ENCODE measurements around the gene CIB2.

The CIB2 gene

DNA sequence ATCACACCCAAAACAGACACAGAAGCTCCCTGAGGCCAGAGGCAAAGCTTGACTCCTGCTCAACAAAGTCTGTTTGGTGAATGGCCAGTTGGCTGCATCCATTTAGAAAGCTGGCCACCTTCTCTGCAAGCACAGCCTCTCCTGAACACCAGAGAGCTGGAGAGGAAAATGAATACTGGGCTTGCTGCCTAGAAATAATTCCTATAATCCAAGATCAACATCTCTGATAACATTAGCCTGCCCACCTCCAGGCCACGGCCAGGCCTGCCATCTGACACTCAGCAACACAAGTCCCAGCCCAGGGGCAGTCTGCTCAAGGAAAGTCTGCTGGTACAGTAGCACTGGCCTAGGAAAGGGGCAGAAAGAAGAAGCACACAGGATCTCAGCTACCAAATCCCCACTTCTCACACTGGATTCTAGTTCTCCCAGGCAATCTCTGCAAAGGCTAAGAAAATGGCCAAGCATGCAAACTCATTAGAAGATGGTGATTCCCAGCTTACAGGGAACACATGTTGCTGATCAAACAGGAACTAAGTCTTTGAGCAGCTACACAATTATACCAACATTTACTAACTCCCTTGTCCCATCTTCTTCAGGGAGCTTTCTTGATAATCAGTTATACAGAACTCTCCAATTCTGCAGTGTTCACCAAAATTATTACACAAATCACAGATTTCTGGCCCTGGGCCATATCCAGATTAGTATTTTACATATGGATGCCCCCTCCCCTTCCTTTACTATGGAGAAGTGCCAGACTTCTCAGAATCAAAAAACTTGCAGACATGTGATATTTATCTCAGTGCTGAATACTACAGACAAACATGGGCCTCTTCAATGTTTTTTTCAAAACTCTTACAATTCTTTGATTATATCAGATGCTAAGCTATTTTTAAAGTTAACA is 63.7 kb downstream of the CIB2 start:
- H3K4me3 ChIP-seq (replicated peaks; ENCODE audit: low read depth, low read length): no peak overlapping the region
- TF ChIP-seq, protein P1, sequence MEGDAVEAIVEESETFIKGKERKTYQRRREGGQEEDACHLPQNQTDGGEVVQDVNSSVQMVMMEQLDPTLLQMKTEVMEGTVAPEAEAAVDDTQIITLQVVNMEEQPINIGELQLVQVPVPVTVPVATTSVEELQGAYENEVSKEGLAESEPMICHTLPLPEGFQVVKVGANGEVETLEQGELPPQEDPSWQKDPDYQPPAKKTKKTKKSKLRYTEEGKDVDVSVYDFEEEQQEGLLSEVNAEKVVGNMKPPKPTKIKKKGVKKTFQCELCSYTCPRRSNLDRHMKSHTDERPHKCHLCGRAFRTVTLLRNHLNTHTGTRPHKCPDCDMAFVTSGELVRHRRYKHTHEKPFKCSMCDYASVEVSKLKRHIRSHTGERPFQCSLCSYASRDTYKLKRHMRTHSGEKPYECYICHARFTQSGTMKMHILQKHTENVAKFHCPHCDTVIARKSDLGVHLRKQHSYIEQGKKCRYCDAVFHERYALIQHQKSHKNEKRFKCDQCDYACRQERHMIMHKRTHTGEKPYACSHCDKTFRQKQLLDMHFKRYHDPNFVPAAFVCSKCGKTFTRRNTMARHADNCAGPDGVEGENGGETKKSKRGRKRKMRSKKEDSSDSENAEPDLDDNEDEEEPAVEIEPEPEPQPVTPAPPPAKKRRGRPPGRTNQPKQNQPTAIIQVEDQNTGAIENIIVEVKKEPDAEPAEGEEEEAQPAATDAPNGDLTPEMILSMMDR (IDR thresholded peaks at IDR 0.05; ENCODE audit: low read depth, low read length, missing control alignments): no peak
- DNase-seq (ENCODE audit: extremely low read depth, low read depth): no peak

DNA sequence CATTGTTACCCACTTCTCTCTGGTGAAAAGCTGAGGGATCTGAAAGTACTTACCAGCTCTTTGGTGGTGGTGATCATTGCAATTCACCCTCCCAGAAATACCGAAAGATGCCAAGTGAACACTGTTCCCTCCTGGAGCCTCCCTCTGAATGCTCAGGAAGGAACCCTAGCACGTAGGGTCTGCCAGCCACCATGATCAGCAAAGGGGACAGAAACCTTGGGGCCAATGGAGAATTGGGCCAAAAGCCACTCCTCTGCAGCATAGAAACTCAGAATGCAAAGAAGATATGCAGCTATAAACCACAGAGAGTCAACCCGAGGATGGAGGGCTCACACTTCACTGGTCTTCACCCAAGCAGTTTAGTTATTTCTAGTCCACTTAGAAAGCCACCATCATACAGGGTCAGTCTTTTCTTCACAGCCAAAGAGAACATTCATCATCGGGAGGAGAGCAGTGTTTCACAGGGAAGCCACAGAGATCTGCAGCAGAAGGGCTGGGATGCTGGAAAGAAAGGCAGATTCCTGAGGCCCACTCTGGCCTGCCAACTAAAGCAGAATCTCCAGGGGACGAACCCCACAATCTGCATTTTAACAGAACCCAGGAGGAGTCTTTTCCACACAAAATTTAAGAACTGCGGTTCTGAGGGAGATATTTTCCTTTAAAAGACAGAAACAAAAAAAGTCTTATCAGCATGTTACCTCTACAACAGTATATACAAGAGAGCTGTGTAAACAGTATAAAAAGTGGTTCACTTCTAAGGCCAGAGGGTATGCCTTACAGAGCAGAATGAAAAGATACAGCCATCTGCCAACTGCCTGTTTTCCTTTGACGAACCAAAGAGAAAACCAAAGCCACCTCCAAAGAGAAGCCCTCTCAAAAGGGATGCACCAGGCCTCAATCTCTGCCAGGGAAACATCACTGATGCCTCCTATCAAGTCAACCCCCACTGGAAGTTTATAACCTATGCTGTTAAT is 65.0 kb downstream of the CIB2 start:
- no peak overlapping the region for H3K4me3 ChIP-seq (replicated peaks; ENCODE audit: low read depth, low read length)
- DNase-seq (ENCODE audit: extremely low read depth, low read depth): no peak

DNA sequence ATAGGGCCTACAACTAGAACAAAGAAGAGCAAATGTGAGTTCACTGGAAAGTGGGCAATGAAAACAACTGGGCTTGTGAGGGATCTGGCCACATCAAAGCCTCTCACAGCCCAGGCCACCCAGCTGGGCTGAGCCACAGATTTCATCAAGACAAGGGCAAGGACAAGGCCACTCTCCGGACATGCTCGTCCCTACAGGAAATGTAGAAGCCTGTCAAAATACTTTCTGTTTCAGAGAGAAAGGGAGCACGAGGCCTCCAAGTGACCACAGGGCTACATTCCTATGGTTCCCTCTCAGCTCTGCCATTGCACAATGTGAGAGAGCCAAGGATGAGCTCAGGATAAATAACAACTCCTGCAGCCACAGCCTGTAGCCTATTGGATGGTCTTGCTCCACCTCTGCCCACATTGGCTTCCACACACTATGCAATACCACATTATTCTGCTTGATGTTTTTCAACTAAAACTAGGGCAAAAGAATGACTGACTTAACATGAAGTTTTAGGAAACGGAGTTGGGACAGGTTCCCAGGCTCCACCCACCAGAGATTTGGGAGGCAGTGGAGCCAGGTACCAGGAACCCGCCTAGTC is 65.9 kb downstream of the CIB2 start:
- TF ChIP-seq, protein P1 (IDR thresholded peaks at IDR 0.05; ENCODE audit: low read depth, low read length, missing control alignments): no peak
- peak; percentile 85 for DNase-seq (ENCODE audit: extremely low read depth, low read depth)
- no peak overlapping the region for H3K4me3 ChIP-seq (replicated peaks; ENCODE audit: low read depth, low read length)

More for the DNA sequence above, 65.0 kb downstream of the CIB2 start:
- TF ChIP-seq, protein P1 (IDR thresholded peaks at IDR 0.05; ENCODE audit: low read depth, low read length, missing control alignments): no peak

DNA sequence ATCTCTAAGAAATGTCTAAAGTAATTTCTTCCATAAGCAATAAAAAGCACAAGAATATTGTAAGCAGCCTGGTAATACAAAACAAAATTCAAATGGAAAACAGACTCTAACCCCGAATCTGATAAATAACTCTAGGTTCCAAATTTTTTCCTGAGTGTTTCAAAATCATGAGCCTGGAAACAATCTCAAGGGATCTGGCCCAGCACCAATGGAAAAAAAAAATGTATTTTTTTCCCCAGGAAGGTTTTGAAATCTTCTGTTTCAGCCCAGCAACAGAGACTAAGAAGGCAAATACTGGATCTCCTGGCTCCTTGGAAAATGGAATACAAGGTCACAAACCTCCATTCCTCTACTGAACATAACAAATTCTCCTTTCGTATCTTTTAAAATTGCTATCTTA is 66.7 kb downstream of the CIB2 start:
- no peak for DNase-seq (ENCODE audit: extremely low read depth, low read depth)
- TF ChIP-seq, protein P1 (IDR thresholded peaks at IDR 0.05; ENCODE audit: low read depth, low read length, missing control alignments): no peak
- H3K4me3 ChIP-seq (replicated peaks; ENCODE audit: low read depth, low read length): no peak overlapping the region

DNA sequence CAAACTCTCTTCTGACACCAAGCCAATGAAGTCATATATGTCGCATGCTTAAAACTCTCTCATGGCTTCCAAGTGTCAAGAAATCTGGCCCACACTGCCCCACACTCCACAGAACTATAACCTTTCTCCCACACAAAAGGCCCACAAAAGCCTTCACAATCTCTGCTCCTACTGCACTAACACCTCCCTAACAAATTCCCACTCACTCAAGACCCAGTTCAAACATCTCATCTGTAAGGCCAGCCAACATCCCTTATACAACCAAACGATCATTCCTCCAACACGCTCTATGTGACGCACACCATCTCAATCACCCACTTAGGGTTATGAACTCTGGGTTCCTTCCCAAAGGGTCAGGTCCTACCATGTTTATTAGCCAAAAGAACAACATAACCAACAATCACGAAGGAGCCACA is 67.3 kb downstream of the CIB2 start:
- no peak overlapping the region for H3K4me3 ChIP-seq (replicated peaks; ENCODE audit: low read depth, low read length)
- TF ChIP-seq, protein P1 (IDR thresholded peaks at IDR 0.05; ENCODE audit: low read depth, low read length, missing control alignments): no peak
- DNase-seq (ENCODE audit: extremely low read depth, low read depth): no peak

DNA sequence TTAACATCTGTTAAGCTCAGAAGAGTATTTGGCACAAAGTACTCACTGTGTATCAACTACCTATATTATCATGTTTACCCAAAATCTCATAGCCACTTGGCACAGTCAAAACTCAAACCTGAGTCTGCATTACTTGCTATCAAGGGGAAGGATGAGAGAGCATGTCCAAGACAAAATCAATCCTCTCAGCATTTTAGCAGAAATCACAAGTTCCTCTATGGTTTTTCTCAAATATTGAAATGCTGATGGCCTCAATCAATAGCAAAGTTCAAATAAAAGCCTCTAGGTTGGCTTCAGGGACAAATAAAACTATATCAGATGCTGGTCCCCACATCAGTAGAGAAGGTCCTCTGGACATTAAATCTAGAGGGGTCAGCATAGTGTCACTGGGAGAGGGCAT is 68.0 kb downstream of the CIB2 start:
- DNase-seq (ENCODE audit: extremely low read depth, low read depth): no peak
- no peak overlapping the region for H3K4me3 ChIP-seq (replicated peaks; ENCODE audit: low read depth, low read length)
- TF ChIP-seq, protein P1 (IDR thresholded peaks at IDR 0.05; ENCODE audit: low read depth, low read length, missing control alignments): no peak
